T-cell (primary cell): ENCODE results near the gene EIF1AX. TPM values are rescaled to one million over a fixed set of nuclear protein-coding genes. Genes with fewer than 3 reads are reported as not detected.

Experiments used
- ATAC-seq, 4 experiments: fragments of 200-7000 bp in 3 of 4; fragments of 150-1000 bp in 1 of 4; cut with Tn5 transposase; replicated peaks in 1 of 4; 1 replicate in 3 of 4; 2 replicates in 1 of 4; pipeline ENCODE4 v1.10.0; 2021; ENCODE audit warnings: moderate library complexity in 3 of 4, mild to moderate bottlenecking in 2 of 4, moderate number of reproducible peaks in 1 of 4
- CTCF ChIA-PET, 2 donors: fragments of 300-600 bp; sonication (Branson Sonifier 250); formaldehyde crosslinking; loops; one replicate each; lab custom pipeline; 2022; ENCODE audit warnings: antibody characterized with exemption in 2 of 2; lab: Charles Lee
- POLR2A ChIA-PET, 2 donors: fragments of 300-600 bp; sonication (Branson Sonifier 250); formaldehyde crosslinking; loops; one replicate each; lab custom pipeline; 2022; ENCODE audit warnings: antibody characterized with exemption in 2 of 2; lab: Charles Lee
- DNase-seq, 35 experiments: peaks; one replicate each; pipeline versions ENCODE4 v3.0.0 to v3.0.0-alpha.2; 2013 to 2023
- H3K27ac ChIP-seq: one replicate; pipeline ENCODE4 v1.5.1; 2013; ENCODE audit warnings: low read length
- H3K27me3 ChIP-seq, 2 experiments: replicated peaks in 1 of 2; 1 replicate in 1 of 2; 2 replicates in 1 of 2; pipeline versions ENCODE4 v1.6.1 to v1.7.0; 2013; ENCODE audit warnings: low read length in 1 of 2, mixed read lengths in 1 of 2; ENCODE audit not compliant: control insufficient read depth in 2 of 2, insufficient read depth in 2 of 2; ENCODE audit errors: extremely low read depth in 1 of 2
- H3K36me3 ChIP-seq, 2 donors: 1 replicate in 1 of 2; 2 replicates in 1 of 2; pipeline versions ENCODE4 v1.6.1 to v1.7.0; 2013; ENCODE audit warnings: low read length in 1 of 2; ENCODE audit not compliant: control insufficient read depth in 2 of 2, insufficient read depth in 1 of 2; ENCODE audit errors: extremely low read depth in 1 of 2
- H3K4me1 ChIP-seq, 2 experiments: 1 replicate in 1 of 2; 2 replicates in 1 of 2; pipeline versions ENCODE4 v1.6.1 to v1.7.0; 2013; ENCODE audit warnings: low read length in 2 of 2, mixed read lengths in 1 of 2; ENCODE audit not compliant: insufficient read depth in 2 of 2, control insufficient read depth in 1 of 2; ENCODE audit errors: extremely low read depth in 1 of 2
- H3K4me3 ChIP-seq, 2 donors: 1 replicate in 1 of 2; 2 replicates in 1 of 2; pipeline versions ENCODE4 v1.5.1 to v1.7.0; 2013; ENCODE audit warnings: mild to moderate bottlenecking in 2 of 2, low read length in 1 of 2, moderate library complexity in 1 of 2; ENCODE audit not compliant: control insufficient read depth in 1 of 2; ENCODE audit errors: extremely low read depth in 1 of 2
- H3K9me3 ChIP-seq: 2 replicates; pipeline ENCODE4 v1.7.0; 2013
- H3K27ac Mint-ChIP-seq, 2 donors: one replicate each; pipeline ENCODE4 v1.8.0; 2020 to 2021; ENCODE audit warnings: mild to moderate bottlenecking in 2 of 2, mixed read lengths in 2 of 2
- H3K27me3 Mint-ChIP-seq, 2 donors: one replicate each; pipeline ENCODE4 v1.8.0; 2021 to 2022; ENCODE audit warnings: mixed read lengths in 2 of 2
- H3K36me3 Mint-ChIP-seq: one replicate; pipeline ENCODE4 v1.8.0; 2021; ENCODE audit warnings: mixed read lengths
- H3K4me1 Mint-ChIP-seq, 3 donors: one replicate each; pipeline ENCODE4 v1.8.0; 2020 to 2022; ENCODE audit warnings: mixed read lengths in 3 of 3, mild to moderate bottlenecking in 1 of 3
- H3K4me3 Mint-ChIP-seq, 3 donors: one replicate each; pipeline ENCODE4 v1.8.0; 2020 to 2022; ENCODE audit warnings: mild to moderate bottlenecking in 3 of 3, mixed read lengths in 3 of 3, moderate library complexity in 3 of 3
- H3K9me3 Mint-ChIP-seq, 3 donors: one replicate each; pipeline ENCODE4 v1.8.0; 2020 to 2022; ENCODE audit warnings: mixed read lengths in 3 of 3
- WGBS: methylation state at CpG from one replicate; pipeline ENCODE4 v1.1.5; 2013; ENCODE audit warnings: missing lambda C conversion rate; ENCODE audit not compliant: insufficient coverage; 5-methylcytosine and 5-hydroxymethylcytosine counted together
- total RNA-seq, 35 experiments: library from RNA in 6 of 35; stranded (reverse) in 6 of 35; fragments of 120-200 nt in 1 of 35; gene quantifications; one replicate each; pipeline versions ENCODE4 v1.2.1 to v1.2.4 and lab custom pipeline; 2013 to 2026

EIF1AX gene
- total RNA-seq, 5 donors from 2014 or later (not counting 1 experiment from before 2014, with no cell fraction given), result 39.6 to 81.8 (median 52.6) TPM

GRCh38 chrX:20111271-20111670, 30.4 kb downstream of the EIF1AX start:
- POLR2A ChIA-PET, result no interaction called here

GRCh38 chrX:20101934-20102581, 39.6 kb downstream of the EIF1AX start:
- no peak overlapping the region for H3K27ac Mint-ChIP-seq
- ATAC-seq (no peak), DNase-seq (no peak)
- Histone ChIP-seq H3K27me3 (no peaks in the 10 kb centered on the region), H3K36me3 (no peaks in the 10 kb centered on the region), H3K27ac (no peak overlapping the region), H3K9me3 (no peaks in the 10 kb centered on the region), H3K4me1 (no peaks in the 10 kb centered on the region), H3K4me3 (no peak overlapping the region)
- ChIA-PET POLR2A (no interaction called here), CTCF (no interaction called here)
- H3K9me3 Mint-ChIP-seq, result no peaks in the 10 kb centered on the region
- H3K4me3 Mint-ChIP-seq, result no peak overlapping the region
- H3K36me3 Mint-ChIP-seq, result no peaks in the 10 kb centered on the region
- H3K27me3 Mint-ChIP-seq, result no peaks in the 10 kb centered on the region
- H3K4me1 Mint-ChIP-seq, result no peaks in the 10 kb centered on the region
- no CpG with 5 or more reads among the region's 2 CpGs for WGBS

More at GRCh38 chrX:20111271-20111670, 30.4 kb downstream of the EIF1AX start:
- Mint-ChIP-seq H3K27me3 (peaks cover 13 to 19% of the 10 kb centered on the region in 2 donors), H3K36me3 (no peaks in the 10 kb centered on the region), H3K9me3 (no peaks in the 10 kb centered on the region), H3K27ac (no peak overlapping the region), H3K4me3 (no peak overlapping the region), H3K4me1 (peaks cover 2 to 14% (median 5%) of the 10 kb centered on the region in 3 donors)
- CTCF ChIA-PET, result no interaction called here
- peaks cover 0 to 5% of the 10 kb centered on the region in 2 experiments for H3K27me3 ChIP-seq
- H3K4me3 ChIP-seq, result no peak overlapping the region
- no peaks in the 10 kb centered on the region for H3K36me3 ChIP-seq
- no peak for ATAC-seq
- no peak for DNase-seq
- no peaks in the 10 kb centered on the region for H3K9me3 ChIP-seq
- peaks cover 0 to 5% of the 10 kb centered on the region in 2 experiments for H3K4me1 ChIP-seq
- no CpG with 5 or more reads among the region's 10 CpGs for WGBS
- H3K27ac ChIP-seq, result no peak overlapping the region

GRCh38 chrX:20091499-20091898, 50.1 kb downstream of the EIF1AX start:
- H3K27me3 ChIP-seq, result peaks cover 0 to 2% of the 10 kb centered on the region in 2 experiments
- no CpG with 5 or more reads among the region's 3 CpGs for WGBS
- DNase-seq, result no peak
- H3K4me1 ChIP-seq, result no peaks in the 10 kb centered on the region
- no peaks in the 10 kb centered on the region for H3K36me3 ChIP-seq
- Mint-ChIP-seq H3K9me3 (no peaks in the 10 kb centered on the region), H3K36me3 (no peaks in the 10 kb centered on the region), H3K4me3 (no peak overlapping the region), H3K27me3 (peaks cover 1 to 7% of the 10 kb centered on the region in 2 donors), H3K4me1 (no peaks in the 10 kb centered on the region), H3K27ac (no peak overlapping the region)
- CTCF ChIA-PET, result no interaction called here
- H3K27ac ChIP-seq, result no peak overlapping the region
- POLR2A ChIA-PET, result no interaction called here
- no peaks in the 10 kb centered on the region for H3K9me3 ChIP-seq
- no peak for ATAC-seq
- no peak overlapping the region for H3K4me3 ChIP-seq

GRCh38 chrX:20089845-20090244, 51.8 kb downstream of the EIF1AX start:
- no CpG with 5 or more reads among the region's 6 CpGs for WGBS
- H3K9me3 ChIP-seq, result no peaks in the 10 kb centered on the region
- H3K4me3 Mint-ChIP-seq, result no peak overlapping the region
- H3K27ac Mint-ChIP-seq, result no peak overlapping the region
- H3K4me3 ChIP-seq, result no peak overlapping the region
- ChIA-PET CTCF (interaction anchor here in 1 of 2 donors (0.7 kb wide), 1 partner anchor 591 kb away, joined by 9 read pairs; no protein-coding TSS in a partner anchor), POLR2A (interaction anchor here (0.6 to 0.7 kb wide), 2 partner anchors 11 to 12 kb away, joined by 3 to 4 read pairs; no protein-coding TSS in a partner anchor)
- peaks cover 0 to 2% of the 10 kb centered on the region in 2 experiments for H3K27me3 ChIP-seq
- H3K36me3 Mint-ChIP-seq, result no peaks in the 10 kb centered on the region
- no peak overlapping the region for H3K27ac ChIP-seq
- no peaks in the 10 kb centered on the region for H3K4me1 ChIP-seq
- ATAC-seq (no peak), DNase-seq (no peak)
- peaks cover 1 to 7% of the 10 kb centered on the region in 2 donors for H3K27me3 Mint-ChIP-seq
- H3K9me3 Mint-ChIP-seq, result no peaks in the 10 kb centered on the region
- no peaks in the 10 kb centered on the region for H3K4me1 Mint-ChIP-seq
- H3K36me3 ChIP-seq, result no peaks in the 10 kb centered on the region

- CTCF ChIA-PET, result no interaction called here
- H3K36me3 Mint-ChIP-seq, result no peaks in the 10 kb centered on the region
These were observed 61.4 kb downstream of the EIF1AX start for GRCh38 chrX:20080277-20080676.

More at GRCh38 chrX:20080277-20080676, 61.4 kb downstream of the EIF1AX start:
- H3K27ac Mint-ChIP-seq, result no peak overlapping the region
- peaks cover 0 to 2% of the 10 kb centered on the region in 2 donors for H3K27me3 Mint-ChIP-seq
- Histone ChIP-seq H3K36me3 (no peaks in the 10 kb centered on the region), H3K27ac (no peak overlapping the region), H3K9me3 (no peaks in the 10 kb centered on the region), H3K27me3 (no peaks in the 10 kb centered on the region), H3K4me1 (no peaks in the 10 kb centered on the region), H3K4me3 (no peak overlapping the region)
- no peaks in the 10 kb centered on the region for H3K9me3 Mint-ChIP-seq
- POLR2A ChIA-PET, result no interaction called here
- no peak for DNase-seq
- no peak overlapping the region for H3K4me3 Mint-ChIP-seq
- no CpG with 5 or more reads among the region's 1 CpG for WGBS
- no peak for ATAC-seq
- no peaks in the 10 kb centered on the region for H3K4me1 Mint-ChIP-seq

Other genes with a start within 250 kb of the EIF1AX start
- 10 to 100 TPM in 2 of 5 donors, 1 to 10 TPM in 3; 9.1 to 13.6 (median 10.0) TPM for gene BCLAF3, start 150.8 kb downstream of the EIF1AX start, total RNA-seq
- under 1 TPM in 4 of 5 donors, not detected in 1; 0.13 to 0.83 (median 0.65) TPM for gene MAP7D2, start 24.9 kb downstream of the EIF1AX start, total RNA-seq
- gene RPS6KA3, start 125.1 kb upstream of the EIF1AX start, total RNA-seq, result 10 to 100 TPM; 65.2 to 89.9 (median 71.9) TPM